ENCODE measurements around the gene FBXL13.
"Not testable (repeated sequence)": the region's sequence is repeated elsewhere in the genome, so short reads cannot be mapped to it uniquely, and the experiment has no call there.

FBXL13 gene

GRCh38 chr7:102973096-102973802 is 101.3 kb downstream of the FBXL13 start:
- Histone ChIP-seq H3K4me3 (replicated peaks; ENCODE audit: insufficient read depth, low read length) (peak overlapping the region; percentile 28), H3K27me3 (ENCODE audit: insufficient read depth, poor library complexity, severe bottlenecking) (no peaks in the 10 kb centered on the region), H3K27ac (replicated peaks) (peak overlapping the region; percentile 75)
- DNase-seq (ENCODE audit: low read depth in 1 of 2, low spot score in 1 of 2), result peak; percentile 71 to 91
- peak; percentile 86 for TF ChIP-seq POLR2AphosphoS5 (IDR thresholded peaks at IDR 0.05; ENCODE audit: low read depth)
- TF ChIP-seq REST (IDR thresholded peaks at IDR 0.05; ENCODE audit: insufficient replicate concordance, low read depth), result no peak
- TF ChIP-seq GABPA (IDR thresholded peaks at IDR 0.05; ENCODE audit: low read depth), result peak; percentile 39; the same call in 1 of the 2 replicates
- 0 out of 2 replicates have a peak, but pooled peaks have one; percentile 17 for TF ChIP-seq SPI1 (IDR thresholded peaks at IDR 0.05; ENCODE audit: borderline replicate concordance, low read depth)
- no peak for TF ChIP-seq CTCF (IDR thresholded peaks at IDR 0.05; ENCODE audit: insufficient read depth, low read length)

GRCh38 chr7:102967798-102968197 is 106.8 kb downstream of the FBXL13 start:
- H3K27me3 ChIP-seq (ENCODE audit: insufficient read depth, poor library complexity, severe bottlenecking), result no peaks in the 10 kb centered on the region
- DNase-seq (ENCODE audit: low read depth in 1 of 2, low spot score in 1 of 2), result no peak
- no peak overlapping the region for H3K4me3 ChIP-seq (replicated peaks; ENCODE audit: insufficient read depth, low read length)

GRCh38 chr7:102966465-102966864 is 108.1 kb downstream of the FBXL13 start:
- Histone ChIP-seq H3K27me3 (ENCODE audit: insufficient read depth, poor library complexity, severe bottlenecking) (no peaks in the 10 kb centered on the region), H3K4me3 (replicated peaks; ENCODE audit: insufficient read depth, low read length) (no peak overlapping the region), H3K27ac (replicated peaks) (no peak overlapping the region)
- DNase-seq (ENCODE audit: low read depth in 1 of 2, low spot score in 1 of 2), result peak in 1 of 2 experiments; percentile 54
- TF ChIP-seq REST (IDR thresholded peaks at IDR 0.05; ENCODE audit: insufficient replicate concordance, low read depth) (no peak), POLR2AphosphoS5 (IDR thresholded peaks at IDR 0.05; ENCODE audit: low read depth) (no peak), GABPA (IDR thresholded peaks at IDR 0.05; ENCODE audit: low read depth) (no peak), SPI1 (IDR thresholded peaks at IDR 0.05; ENCODE audit: borderline replicate concordance, low read depth) (no peak; the same call in 1 of the 2 replicates), CTCF (IDR thresholded peaks at IDR 0.05; ENCODE audit: insufficient read depth, low read length) (no peak)

More at GRCh38 chr7:102967798-102968197, 106.8 kb downstream of the FBXL13 start:
- TF ChIP-seq POLR2AphosphoS5 (IDR thresholded peaks at IDR 0.05; ENCODE audit: low read depth) (no peak), SPI1 (IDR thresholded peaks at IDR 0.05; ENCODE audit: borderline replicate concordance, low read depth) (no peak)
- H3K27ac ChIP-seq (replicated peaks), result no peak overlapping the region

GRCh38 chr7:102961993-102962392 is 112.6 kb downstream of the FBXL13 start:
- DNase-seq (ENCODE audit: low read depth in 1 of 2, low spot score in 1 of 2); H3K27ac ChIP-seq (replicated peaks); H3K27me3 ChIP-seq (ENCODE audit: insufficient read depth, poor library complexity, severe bottlenecking); H3K4me3 ChIP-seq (replicated peaks; ENCODE audit: insufficient read depth, low read length): not testable (repeated sequence)

GRCh38 chr7:102958004-102958403 is 116.6 kb downstream of the FBXL13 start:
- H3K27me3 ChIP-seq (ENCODE audit: insufficient read depth, poor library complexity, severe bottlenecking); DNase-seq (ENCODE audit: low read depth in 1 of 2, low spot score in 1 of 2); H3K4me3 ChIP-seq (replicated peaks; ENCODE audit: insufficient read depth, low read length); H3K27ac ChIP-seq (replicated peaks): not testable (repeated sequence)

- H3K27ac ChIP-seq (replicated peaks), result peak overlapping the region; percentile 58
- not testable (repeated sequence) for H3K27me3 ChIP-seq (ENCODE audit: insufficient read depth, poor library complexity, severe bottlenecking); DNase-seq (ENCODE audit: low read depth in 1 of 2, low spot score in 1 of 2); H3K4me3 ChIP-seq (replicated peaks; ENCODE audit: insufficient read depth, low read length)
Measured at GRCh38 chr7:102954359-102954758, 120.2 kb downstream of the FBXL13 start.
